ENCODE data around the gene COL27A1.

COL27A1 gene

DNA sequence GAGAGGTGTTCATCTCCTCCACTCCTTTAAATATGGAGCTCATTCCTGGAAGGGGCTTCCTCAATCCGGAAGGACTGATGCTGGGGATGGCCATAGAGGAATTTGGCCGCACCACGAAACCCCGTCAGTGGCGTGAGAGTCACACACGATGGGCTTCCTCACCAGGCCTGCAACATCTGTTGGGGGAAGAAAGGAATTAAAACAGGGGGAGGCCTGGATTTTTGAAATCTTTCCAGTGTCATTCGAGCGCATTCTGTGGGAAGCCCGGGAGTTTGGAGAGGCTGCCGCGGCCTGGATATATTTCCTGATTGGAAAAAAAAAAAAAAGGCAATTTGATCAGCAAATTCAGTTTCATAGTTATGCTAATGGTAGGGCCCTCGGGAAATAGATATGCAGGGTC is 91.2 kb downstream of the COL27A1 start:
- H3K4me3 ChIP-seq (ENCODE audit: control insufficient read depth, low read depth, low read length) = no peak overlapping the region
- peak; percentile 24 for DNase-seq (ENCODE audit: low read depth)
- TF ChIP-seq, protein P1, sequence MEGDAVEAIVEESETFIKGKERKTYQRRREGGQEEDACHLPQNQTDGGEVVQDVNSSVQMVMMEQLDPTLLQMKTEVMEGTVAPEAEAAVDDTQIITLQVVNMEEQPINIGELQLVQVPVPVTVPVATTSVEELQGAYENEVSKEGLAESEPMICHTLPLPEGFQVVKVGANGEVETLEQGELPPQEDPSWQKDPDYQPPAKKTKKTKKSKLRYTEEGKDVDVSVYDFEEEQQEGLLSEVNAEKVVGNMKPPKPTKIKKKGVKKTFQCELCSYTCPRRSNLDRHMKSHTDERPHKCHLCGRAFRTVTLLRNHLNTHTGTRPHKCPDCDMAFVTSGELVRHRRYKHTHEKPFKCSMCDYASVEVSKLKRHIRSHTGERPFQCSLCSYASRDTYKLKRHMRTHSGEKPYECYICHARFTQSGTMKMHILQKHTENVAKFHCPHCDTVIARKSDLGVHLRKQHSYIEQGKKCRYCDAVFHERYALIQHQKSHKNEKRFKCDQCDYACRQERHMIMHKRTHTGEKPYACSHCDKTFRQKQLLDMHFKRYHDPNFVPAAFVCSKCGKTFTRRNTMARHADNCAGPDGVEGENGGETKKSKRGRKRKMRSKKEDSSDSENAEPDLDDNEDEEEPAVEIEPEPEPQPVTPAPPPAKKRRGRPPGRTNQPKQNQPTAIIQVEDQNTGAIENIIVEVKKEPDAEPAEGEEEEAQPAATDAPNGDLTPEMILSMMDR (IDR thresholded peaks at IDR 0.05; ENCODE audit: control insufficient read depth, insufficient read depth, low read depth, low read length, missing control alignments) = no peak

DNA sequence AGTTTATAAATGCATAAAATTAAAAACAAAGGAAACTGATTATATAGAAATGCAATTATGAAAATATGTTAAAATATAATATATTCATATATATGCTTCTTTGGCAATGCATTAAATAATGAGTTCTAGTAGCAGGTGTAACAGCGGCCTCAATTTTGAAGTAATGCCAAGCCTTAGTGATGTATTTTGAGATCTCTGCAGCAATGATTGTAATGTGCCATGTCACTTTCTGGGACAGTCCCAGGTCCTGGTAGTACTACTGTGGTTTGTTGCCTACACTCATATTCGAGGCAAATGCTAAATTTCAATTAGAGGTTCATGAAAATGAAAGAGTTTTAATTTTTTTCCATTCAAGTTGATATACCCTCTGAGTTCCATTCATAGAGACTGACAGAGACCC is 91.7 kb downstream of the COL27A1 start:
- TF ChIP-seq, protein P1 (IDR thresholded peaks at IDR 0.05; ENCODE audit: control insufficient read depth, insufficient read depth, low read depth, low read length, missing control alignments) = no peak
- no peak overlapping the region for H3K4me3 ChIP-seq (ENCODE audit: control insufficient read depth, low read depth, low read length)
- no peak for DNase-seq (ENCODE audit: low read depth)

DNA sequence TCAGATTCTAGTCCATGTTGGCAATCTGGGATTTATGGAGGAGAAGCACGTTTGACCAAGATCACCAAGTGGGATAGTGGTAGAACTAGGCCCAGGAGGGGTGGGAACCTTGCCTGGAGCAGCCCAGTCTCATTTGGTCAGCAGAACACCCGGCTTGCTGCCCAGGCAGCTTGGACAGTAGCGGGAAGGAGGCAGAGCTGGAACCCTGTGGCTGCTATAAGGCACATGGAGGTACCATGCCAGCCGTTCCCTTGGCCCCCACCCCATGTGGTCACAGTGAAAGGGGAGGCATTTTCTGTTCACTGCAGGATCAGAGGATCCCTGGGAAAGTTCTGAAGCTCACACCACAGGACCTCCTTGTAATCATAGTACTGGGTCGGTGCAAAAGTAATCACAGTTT is 92.2 kb downstream of the COL27A1 start:
- TF ChIP-seq, protein P1 (IDR thresholded peaks at IDR 0.05; ENCODE audit: control insufficient read depth, insufficient read depth, low read depth, low read length, missing control alignments) = no peak
- no peak for DNase-seq (ENCODE audit: low read depth)
- H3K4me3 ChIP-seq (ENCODE audit: control insufficient read depth, low read depth, low read length) = no peak overlapping the region

DNA sequence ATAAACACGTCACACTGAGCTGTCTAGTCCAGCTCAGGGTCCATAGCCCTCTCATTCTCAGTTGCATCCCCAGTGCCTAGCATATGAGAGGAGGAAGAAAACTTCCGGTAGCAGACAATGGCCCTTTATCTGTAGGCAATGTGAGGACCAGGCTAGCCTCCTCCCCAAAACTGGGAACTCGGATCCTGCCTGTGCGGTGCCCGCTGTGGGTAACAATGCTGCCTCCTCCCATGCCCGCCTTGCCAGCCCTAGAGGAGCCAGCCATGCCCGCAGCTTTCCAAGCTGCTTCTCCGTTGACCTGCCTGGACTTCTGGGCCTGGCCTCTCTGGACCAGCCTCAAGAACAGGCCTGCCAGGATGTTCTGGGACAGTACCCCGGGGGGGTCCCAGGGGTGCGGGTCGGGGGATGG is 93.0 kb downstream of the COL27A1 start:
- H3K4me3 ChIP-seq (ENCODE audit: control insufficient read depth, low read depth, low read length) = no peak overlapping the region
- no peak for DNase-seq (ENCODE audit: low read depth)
- TF ChIP-seq, protein P1 (IDR thresholded peaks at IDR 0.05; ENCODE audit: control insufficient read depth, insufficient read depth, low read depth, low read length, missing control alignments) = no peak

DNA sequence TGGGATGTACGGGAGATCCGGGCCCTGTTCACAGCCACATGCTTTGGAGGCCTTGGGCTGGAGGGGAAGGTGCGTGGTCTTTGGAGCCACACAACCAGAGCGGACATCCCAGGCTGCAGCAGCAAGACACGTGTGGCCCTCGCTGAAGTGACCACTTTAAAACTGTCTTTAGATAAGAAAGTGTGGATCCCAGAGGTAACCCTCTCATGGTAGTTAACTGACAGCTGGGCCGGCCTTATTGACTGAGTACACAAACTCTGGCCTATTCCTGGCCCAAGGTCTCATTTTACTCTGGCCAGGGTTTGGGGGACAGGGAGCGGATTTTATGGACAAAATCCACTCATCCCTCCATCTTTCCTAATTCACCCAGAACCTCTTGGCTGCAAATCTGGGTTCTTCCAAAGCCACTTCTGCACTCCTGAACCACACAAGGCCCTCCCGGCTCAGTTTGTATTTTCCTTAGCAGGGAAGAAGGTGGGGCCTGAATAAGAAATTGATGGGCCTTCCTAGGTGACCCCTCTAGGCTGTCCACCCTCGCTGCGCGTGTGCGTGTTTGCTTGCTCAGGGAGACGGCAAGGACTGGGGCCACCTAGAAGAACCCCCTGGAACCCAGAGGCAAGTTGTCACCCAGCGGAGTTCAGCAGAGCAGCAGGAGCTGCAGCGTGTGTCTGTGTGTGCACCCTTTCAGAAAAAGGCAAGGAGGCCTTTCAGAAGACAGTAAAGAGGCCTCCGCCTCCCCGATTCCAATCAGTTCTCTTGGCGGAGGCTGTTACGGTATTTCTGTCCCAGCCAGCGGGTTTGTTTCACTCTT is 94.3 kb downstream of the COL27A1 start:
- H3K4me3 ChIP-seq (ENCODE audit: control insufficient read depth, low read depth, low read length) = no peak overlapping the region
- TF ChIP-seq, protein P1 (IDR thresholded peaks at IDR 0.05; ENCODE audit: control insufficient read depth, insufficient read depth, low read depth, low read length, missing control alignments) = no peak
- DNase-seq (ENCODE audit: low read depth) = no peak

DNA sequence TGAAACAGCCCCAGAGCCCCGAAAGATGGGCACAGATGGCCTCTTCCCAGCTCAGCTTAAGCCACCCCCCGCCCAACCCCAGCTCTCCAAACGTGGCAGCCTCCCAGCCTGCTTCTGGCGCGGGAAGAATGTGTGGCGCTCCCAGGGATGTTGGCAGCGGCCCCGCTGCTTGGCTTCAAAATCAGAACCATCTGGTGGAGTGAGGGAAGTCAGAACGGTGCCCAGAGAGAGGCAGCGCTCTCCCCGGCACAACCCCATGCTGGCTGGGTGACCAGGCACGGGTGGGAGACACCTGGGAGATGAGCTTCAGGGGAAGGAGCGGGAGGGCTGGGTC is 94.9 kb downstream of the COL27A1 start:
- no peak overlapping the region for H3K4me3 ChIP-seq (ENCODE audit: control insufficient read depth, low read depth, low read length)
- TF ChIP-seq, protein P1 (IDR thresholded peaks at IDR 0.05; ENCODE audit: control insufficient read depth, insufficient read depth, low read depth, low read length, missing control alignments) = no peak
- DNase-seq (ENCODE audit: low read depth) = peak; percentile 76
